HG03457 (cell line): ENCODE results near the gene MYOM3.

Source experiments
- ATAC-seq: cut with Tn5 transposase; IDR thresholded peaks from one replicate; pipeline ENCODE4 v1.9.1; 2021; ENCODE audit warnings: moderate number of reproducible peaks; ENCODE audit not compliant: unreplicated experiment

Gene MYOM3

DNA sequence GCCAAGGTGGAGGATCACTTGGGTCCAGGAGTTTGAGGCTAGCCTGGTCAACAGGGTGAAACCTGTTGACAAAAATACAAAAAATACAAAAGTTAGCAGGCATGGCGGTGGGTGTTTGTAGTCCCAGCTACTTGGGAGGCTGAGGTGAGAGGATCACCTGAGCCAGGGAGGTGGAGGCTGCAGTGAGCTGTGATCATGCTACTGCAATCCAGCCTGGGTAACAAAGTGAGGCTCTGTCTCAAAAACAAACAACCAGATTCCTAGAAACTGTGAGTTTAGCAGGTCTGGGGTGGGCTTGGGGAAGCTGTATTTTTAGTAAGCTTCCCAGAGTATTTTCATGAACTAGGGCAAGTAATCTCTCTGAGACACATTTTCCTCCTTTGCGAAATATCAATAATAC is 5.2 kb upstream of the MYOM3 start:
- no peak for ATAC-seq

DNA sequence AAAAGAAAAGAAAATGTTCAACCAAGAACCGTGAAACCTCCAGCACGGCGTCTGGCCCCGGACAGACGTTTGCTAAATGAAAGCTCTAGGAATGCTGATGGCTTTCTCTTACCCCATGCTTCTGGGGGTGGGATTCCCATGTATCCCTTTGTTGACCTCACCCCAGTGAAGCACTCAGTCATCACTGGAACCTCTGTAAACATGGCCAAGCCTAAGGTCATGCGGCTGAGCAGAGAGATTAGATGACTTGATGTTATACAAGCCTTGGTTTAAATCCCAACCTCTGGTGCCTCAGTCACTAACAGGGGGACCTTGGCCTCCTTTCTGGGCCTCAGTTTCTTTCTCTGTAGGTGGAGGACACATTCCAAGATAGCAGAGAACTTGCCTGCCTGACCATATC is 2.8 kb upstream of the MYOM3 start:
- ATAC-seq = no peak

DNA sequence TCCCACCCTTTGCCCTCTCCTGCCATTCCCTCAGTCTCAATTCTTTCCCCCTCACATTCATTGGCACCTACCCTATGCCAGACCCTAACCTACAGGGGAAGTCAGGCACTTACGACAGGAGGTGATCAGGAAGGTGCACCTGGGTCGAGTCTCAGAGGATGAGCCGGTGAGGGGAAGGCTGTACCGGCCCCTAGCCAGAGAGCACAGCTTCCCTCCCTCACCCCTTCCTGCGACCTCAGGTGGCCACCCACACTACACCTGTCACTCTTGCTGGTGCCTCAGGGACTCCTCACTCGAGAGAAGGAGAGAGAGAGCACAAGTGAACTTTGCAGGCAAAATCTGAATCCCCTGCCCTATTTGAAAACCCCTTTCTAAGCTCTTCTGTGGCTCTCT is 1.7 kb upstream of the MYOM3 start:
- ATAC-seq = no peak

DNA sequence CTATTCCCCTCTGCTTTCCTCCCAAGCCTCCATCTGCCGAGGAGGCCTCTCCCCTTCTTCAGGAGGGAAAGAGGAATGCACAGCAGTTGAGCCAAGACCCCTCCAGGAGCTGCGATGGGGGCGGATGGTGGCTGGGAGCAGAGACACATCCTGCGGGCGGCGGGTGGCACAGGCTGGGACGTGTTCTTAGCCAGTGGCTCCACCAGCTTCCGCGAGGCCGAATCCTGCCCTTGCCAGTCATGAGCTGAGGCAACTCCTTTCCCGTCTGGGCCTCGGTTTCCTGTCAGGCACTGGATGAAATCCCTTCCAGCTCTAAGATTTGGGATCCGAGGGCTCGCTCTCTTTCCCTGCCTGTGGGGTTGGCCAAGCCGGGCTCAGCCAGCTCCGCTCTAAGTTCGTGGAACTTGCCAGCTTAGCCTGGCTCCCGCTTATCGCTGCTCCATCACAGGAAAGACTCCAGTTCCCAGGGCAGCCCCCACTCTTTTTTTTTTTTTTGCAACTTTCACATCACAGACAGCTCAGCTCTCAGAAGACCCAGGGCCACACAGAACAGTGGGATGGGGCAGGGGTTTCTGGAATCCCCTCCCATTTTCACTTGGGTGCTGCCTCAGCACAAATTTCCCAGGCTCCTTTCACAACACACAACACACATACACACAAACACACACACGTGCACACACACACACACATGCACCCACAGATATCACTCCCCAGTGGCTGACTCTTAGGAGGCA is 506 bp downstream of the MYOM3 start:
- no peak for ATAC-seq

DNA sequence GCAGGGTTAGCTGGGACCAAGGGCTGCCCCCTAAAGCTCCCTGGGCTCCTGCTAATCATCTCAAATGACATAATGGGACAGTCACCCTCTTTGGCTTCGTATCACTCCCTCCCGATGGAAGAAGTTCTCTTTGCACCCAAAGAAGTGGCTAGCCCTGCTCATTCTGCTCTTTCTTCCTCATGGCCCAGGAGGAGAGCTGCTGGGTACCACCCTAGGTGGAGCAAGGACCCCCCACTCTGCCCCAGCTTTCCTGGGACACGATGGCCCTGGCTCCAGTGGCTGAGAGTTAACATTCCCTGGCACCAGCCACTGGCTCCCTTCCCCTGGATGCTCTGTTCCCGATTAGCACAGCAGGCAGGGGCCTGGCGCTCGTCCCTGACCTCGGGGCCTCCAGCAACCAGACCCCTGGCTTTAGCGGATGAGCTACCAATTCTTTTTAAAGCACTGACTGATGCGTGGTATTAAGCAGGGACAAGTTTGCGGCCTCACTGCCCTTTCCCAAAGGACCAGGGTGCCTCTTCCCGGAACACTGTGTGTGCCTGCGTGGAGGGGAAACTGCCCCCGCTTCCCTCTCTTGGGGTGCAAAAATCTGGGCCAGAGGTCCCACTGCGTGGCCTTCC is 1.2 kb downstream of the MYOM3 start:
- no peak for ATAC-seq

DNA sequence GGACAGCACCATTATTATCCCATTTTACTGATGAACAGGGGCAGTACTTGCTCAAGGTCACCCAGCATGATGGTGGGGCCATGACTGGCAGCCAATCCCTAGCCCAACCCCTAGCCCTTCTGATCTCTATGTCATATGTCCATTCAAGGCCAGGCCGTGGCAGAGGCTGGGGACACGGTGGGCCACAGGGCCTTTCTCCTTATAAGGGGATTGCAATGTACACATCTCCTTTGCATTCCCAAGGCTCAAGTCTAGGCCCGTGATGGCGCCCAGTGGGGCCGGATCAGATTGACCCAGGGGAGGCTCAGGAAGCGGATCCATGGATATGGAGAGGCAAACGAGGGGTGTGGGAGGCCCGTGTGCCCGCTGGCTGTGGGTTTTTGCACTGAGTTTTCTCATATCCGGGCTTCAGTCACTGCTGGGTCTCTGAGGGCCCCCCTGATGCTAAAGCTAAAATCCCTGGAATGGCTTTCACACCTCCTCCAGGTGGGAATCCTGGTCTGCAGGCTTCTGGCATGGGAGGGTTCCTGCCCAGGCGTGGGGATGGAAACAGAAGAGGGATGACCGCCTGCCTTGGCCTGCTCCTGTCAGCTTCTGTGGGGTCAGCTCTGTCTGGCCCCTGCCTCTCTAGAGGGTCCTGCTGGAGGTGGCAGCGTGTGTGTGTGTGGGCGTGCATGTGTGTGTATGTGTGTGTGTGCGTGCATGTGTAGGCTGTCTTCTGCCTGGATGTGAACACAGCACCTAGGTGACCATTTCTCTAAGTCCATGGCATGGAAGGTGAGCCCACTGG is 2.1 kb downstream of the MYOM3 start:
- ATAC-seq = no peak

DNA sequence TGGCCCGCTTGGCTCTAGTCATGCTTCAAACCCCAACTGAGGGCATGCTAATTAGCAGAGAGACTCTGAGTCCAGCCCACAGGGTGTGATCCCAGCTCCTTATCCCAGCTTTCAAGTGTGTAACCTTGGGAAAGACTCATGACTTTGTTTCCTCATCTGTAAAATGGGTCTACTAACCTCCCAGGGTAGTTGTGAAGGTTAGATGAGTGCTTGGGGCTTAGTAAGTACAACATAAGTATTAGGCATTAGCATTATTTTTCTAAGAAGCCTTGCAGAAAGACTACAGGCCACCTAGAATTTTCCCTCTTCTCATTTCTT is 2.8 kb downstream of the MYOM3 start:
- no peak for ATAC-seq

DNA sequence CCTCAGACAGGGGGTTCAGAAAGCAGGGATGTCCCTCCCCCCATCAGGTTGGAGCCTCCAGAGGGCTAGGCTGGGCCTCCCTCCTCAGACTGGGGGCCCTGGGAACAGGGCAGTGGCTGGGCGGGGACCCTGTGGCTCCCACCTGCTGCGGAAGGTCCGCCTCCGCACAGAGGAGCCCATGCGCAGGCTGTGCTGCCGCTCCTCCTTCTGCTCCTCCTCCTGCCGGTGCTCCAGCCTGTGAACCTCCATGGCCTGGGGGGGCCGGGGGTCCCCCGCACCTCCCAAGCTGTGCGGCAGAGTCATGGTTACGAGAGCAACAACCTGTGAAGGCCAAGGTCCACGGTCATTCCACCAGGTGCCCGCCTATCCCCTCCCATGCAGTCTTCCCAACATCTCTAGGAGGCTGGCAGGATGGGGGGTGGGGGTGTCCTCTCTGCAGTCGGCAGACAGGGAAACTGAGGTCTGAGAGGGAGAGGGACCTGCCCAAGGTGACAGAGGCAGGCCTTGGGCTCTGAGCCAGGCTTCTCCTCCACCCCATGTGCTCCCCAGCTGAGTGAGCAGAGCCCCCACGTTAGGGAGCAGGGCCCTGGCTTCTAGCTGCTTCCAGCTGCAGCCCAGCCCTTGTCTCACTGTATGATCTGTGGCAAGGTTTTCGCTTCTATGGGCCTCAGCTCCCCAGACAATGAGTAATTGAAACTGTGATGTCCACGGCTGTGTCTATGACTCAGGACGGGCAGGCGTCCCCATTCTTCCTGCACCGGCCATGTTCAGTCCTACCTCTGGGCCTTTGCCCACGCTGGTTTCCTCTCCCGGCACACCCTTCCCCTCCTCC is 3.4 kb downstream of the MYOM3 start:
- ATAC-seq = no peak

DNA sequence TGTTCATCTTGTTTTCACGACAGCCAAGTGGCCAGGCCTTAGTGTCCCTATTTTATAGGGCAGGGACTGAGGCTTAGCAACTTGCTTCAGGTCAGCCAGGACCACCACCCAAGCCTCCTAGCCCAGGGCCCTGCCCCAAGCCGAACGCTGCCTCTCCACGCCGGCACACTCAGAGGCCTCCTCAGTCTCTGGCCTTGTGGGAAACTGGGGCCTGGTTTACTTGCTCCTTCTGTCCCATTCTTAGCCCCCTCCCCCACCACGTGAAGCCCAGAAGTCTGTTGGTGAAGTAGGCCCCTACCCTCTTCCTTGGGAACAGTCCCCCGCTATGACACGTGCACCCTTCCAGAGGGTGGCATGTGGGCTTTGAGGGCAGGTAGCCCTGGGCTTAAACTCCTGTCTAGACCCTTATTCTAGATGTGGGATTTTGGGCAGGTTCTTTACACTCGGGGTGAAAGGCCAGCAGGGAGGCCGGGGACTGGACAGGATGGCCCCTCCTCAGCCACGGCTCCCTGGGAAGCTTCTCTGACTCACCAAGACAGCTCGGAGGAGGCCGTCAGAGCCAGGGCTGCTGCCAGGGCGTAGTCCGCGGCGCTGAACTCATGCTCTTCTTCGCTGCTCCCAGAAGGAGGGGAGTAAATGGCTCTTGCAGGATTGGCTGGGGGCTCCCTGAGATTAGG is 4.3 kb downstream of the MYOM3 start:
- ATAC-seq = no peak

DNA sequence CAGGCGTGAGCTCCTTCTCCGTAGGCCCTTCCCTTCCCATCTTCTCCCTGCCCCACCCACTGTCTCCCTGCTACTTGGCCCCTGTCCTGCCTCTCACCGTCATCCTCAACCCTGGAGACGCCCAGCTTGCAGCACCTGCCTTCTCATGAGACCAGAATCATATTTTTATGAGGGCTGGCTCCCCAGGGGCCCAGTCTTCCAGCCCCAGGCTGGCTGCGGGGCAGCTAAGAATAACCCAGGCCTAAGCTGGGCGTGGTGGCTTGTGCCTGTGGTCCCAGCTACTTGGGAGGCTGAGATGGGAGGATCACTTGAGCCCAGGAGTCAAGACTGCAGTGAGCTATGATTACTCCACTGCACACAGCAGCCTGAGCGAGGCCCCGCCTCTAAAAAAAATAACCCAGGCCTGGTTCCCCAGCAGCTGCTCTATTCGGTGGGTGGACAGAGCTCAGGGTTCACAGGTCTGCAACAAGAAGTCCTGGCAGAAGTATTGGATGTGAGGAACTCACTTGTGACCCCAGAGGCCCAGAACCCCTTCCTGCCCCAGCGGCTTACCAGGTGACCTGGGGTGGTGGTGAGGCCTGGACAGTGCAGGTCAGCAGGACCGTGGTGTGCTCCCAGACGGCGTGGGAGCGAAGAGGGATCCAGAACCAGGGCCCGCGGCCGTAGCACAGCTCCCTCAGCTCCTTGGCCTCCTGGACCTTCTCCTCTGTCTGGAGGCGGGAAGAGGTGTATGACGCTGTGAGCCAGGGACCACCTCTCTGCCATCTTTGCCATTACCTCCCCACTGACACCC is 6.4 kb downstream of the MYOM3 start:
- no peak for ATAC-seq

DNA sequence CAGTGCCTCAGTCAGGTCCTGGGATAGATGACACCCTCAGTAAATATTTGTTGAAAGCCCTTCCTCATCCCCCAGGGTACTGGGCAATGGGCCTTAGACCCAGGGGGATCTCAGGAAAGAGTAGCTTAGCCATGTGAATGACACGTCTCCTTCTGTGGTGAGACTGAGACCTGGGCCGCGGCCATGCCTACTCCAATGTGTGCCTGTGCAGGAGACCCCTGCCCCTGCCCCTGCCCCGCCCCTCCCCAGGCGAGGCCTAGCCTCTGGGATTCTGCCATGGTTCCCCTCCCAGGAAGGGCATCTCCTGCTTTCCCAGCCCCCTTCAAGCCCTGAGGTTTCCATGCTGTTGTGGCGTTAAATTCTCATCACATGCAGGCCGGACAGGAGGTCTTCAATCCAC is 7.1 kb downstream of the MYOM3 start:
- ATAC-seq = no peak

DNA sequence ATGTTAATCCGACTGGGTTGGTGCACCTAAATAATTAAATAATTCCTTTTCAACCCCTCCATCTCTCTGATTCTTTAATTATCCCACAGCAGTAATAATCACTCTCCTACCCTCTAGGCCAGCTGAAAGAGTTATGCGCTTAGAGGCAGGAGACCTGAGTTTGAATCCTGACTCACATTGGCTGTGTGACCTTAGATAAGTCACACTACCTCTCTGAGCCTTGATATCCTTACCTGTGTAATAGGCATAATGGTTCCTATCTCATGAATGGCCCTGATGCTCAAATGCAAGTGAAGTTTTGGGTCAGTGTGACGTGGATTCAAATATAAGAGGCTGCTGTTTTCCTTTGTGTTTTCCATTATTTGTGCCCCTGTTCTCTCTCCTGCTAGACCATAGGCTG is 8.1 kb downstream of the MYOM3 start:
- no peak for ATAC-seq

DNA sequence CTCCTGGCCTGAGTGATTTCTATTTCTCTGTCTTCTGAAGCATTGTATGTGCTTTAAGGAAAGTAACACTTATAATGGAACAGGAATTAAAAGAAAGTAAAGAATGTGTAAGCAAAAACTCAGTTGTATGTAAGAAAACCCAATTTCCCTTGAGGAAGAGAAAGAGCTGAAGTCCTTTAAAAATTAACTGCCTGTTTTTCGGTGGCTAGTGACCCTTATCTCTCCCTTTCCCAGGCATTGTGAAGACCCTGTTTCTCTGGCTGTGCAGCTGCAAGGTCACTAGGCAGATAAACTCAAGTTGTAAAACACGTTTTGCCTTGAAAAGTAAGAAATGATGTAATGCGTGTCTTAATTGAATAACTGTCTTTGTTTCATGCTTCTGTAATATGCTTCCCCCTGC is 8.5 kb downstream of the MYOM3 start:
- no peak for ATAC-seq

DNA sequence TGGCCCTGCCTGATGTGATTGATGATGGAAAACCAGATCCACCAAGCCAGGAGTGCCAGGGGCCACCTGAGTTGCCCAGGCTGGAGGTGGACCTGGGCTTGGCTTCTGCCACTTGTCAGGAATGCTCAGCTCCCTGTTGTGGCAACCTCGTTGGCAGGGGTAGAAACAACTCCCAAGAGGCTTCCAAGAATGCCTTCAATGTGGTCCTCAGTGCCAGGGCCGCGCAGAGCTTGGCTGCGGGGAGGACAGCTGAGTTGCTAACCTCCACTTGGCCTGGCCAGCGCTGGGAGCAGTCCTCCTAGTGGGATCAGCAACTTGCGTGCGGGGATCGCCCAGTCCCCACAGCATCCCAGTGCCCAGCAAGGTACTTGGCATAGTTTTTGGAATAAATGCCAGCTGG is 9.0 kb downstream of the MYOM3 start:
- ATAC-seq = no peak

DNA sequence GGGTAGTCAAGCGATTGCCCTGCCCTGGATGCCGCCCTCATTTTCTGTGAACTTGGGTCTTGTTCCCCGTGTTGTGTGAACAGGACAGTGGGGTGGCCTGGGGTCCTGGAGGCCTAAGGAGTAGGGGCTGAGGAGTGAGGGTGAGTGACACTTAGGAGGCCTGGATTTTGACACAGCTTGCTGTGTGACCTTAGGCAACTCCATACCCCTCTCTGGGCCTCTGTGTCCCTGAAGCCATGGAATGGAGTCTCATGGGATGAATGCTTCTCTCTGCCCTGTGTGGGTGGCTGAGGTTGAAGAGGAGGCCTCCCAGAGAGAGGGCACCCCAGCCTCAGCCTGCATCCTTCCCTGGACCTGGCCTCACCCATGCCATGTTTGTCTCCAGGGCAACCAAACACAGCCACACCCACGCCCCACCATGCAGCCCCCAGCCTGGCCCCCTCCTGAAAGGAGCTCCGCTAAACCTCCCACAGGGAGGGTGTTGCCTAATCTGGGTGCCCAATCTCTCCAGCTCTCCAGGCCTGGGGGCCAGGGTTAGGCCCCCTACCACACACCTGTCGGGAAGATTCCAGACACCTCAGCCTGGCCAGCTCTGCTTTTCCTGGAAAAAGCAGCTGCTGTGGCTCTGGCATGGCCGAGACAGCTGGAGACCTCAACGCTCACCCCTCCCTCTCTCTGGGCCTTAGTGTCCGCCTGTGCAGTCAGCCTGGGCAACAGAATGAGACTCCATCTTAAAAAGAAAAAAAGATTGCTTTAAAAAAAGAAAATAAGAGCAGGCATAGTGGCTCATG is 9.9 kb downstream of the MYOM3 start:
- no peak for ATAC-seq

DNA sequence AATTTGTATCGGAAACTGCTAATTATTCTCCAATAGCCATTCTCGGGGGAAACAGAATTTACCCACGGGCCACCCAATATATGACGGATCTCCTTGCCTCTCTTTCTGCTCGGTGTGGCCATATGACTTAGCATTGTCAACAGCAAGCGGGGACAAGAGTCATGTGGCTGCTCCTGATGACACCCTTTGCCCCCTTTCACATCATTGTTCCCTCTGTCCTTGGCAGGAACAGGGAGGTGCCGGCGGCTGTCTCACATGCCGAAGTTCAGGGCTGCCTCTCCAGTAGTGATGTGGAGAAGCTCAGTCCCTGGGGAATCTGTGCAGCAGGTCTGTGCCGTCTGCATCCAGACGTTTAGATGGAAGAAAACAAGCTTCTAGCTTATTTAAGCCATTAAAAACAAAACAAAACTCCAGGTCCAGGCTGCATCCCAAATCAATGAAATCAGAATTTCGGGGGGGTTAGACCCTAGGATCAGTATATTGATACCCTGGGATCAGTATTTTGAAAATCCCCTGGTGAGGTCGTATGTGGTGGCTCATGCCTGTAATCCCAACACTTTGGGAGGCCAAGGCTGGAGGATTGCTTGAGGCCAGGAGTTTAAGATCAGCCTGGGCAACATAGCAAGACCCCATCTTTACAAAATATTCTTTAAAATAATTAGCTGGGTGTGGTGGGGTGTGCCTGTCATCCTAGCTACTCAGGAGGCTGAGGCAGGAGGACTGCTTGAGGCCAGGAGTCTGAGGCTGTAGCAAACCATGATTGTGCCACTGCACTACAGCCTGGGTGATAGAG is 10.8 kb downstream of the MYOM3 start:
- ATAC-seq = no peak

DNA sequence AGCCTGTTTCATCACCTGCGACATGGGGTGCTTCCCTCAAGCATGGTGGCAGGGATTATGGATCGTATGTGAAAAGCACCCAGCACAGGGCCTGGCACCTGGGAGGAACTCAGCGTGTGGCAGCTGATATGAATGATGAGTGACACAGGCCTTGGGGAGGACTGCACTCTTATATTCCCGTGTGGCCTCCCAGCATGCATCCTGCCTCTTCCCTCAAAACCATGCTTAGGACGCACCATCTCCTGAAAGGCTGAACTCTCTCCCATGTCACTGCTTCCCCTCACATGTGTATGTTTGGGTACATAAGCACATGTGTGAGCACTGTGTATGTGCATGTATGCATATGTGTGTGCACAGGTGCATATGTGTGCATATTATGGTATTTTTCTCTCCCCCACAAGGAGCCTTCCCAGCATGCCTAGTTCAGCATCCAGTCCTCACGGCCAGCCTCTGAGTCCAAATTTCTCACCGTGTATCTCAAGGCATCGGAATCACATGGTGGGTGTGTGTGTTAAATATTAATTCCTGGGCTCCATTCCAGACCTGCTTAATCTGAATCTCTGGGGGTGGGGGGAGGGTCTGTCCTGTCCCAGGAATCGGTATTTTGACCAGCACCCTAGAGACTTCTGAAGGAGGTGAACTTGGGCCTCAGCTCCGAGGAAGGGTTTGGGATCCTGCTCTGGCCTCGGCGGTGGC is 12.8 kb downstream of the MYOM3 start:
- no peak for ATAC-seq

DNA sequence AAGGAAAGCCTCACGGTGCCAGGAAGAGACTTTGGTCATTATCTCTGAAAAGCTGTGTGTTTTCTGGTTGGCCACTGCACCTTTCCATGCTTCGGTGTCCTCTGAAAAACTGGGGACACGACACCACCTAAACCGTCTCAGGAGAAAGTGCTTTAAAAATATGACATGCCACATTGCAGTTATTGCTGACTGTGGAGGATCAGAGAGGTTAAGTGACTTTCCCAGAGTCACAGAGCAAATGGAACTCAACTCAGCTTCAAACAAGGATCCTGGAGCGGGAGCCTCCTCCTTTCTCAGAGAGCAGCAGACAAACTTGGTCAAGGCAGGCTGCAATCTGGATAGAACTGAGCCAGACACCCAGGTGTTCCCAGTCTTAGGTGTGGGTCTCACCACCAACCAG is 13.8 kb downstream of the MYOM3 start:
- ATAC-seq = no peak
